D721Med (cell line): Measurements from ENCODE around the gene INPP5F.

ENCODE experiments used
- DNase-seq: peaks from one replicate; pipeline ENCODE4 v3.0.0; 2011; ENCODE audit warnings: low spot score; ENCODE audit not compliant: insufficient read length
- FAIRE-seq: peaks from 2 replicates; lab custom pipeline; 2011; peaks lifted over from hg19 to GRCh38; lab: Jason Lieb, UNC
- TF ChIP-seq, protein P1 (sequence below): IDR thresholded peaks from 2 replicates; pipeline ENCODE4 v1.5.1; 2012; ENCODE audit warnings: mild to moderate bottlenecking, control low read depth; ENCODE audit not compliant: insufficient read depth; ENCODE audit errors: missing control alignments

The INPP5F gene

GRCh38 chr10:119723624-119724023, 2.2 kb upstream of the INPP5F start:
- DNase-seq: no peak
- TF ChIP-seq, protein P1, sequence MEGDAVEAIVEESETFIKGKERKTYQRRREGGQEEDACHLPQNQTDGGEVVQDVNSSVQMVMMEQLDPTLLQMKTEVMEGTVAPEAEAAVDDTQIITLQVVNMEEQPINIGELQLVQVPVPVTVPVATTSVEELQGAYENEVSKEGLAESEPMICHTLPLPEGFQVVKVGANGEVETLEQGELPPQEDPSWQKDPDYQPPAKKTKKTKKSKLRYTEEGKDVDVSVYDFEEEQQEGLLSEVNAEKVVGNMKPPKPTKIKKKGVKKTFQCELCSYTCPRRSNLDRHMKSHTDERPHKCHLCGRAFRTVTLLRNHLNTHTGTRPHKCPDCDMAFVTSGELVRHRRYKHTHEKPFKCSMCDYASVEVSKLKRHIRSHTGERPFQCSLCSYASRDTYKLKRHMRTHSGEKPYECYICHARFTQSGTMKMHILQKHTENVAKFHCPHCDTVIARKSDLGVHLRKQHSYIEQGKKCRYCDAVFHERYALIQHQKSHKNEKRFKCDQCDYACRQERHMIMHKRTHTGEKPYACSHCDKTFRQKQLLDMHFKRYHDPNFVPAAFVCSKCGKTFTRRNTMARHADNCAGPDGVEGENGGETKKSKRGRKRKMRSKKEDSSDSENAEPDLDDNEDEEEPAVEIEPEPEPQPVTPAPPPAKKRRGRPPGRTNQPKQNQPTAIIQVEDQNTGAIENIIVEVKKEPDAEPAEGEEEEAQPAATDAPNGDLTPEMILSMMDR: no peak
- no peak for FAIRE-seq

- DNase-seq (no peak), FAIRE-seq (no peak)
- TF ChIP-seq, protein P1: no peak
Observed at GRCh38 chr10:119724593-119725516, 995 bp upstream of the INPP5F start.

- FAIRE-seq (no peak), DNase-seq (no peak)
- TF ChIP-seq, protein P1: no peak
Observed at GRCh38 chr10:119725517-119725827, 378 bp upstream of the INPP5F start.

GRCh38 chr10:119726676-119727261, 919 bp downstream of the INPP5F start:
- TF ChIP-seq, protein P1: no peak
- DNase-seq (no peak), FAIRE-seq (no peak)

- DNase-seq: no peak
- no peak for FAIRE-seq
- TF ChIP-seq, protein P1: no peak
Observed at GRCh38 chr10:119728172-119728800, 2.4 kb downstream of the INPP5F start.

GRCh38 chr10:119734396-119735332, 8.8 kb downstream of the INPP5F start:
- DNase-seq: no peak
- FAIRE-seq: no peak
- TF ChIP-seq, protein P1: no peak
